ENCODE data around the gene NRG3.

The NRG3 gene

DNA sequence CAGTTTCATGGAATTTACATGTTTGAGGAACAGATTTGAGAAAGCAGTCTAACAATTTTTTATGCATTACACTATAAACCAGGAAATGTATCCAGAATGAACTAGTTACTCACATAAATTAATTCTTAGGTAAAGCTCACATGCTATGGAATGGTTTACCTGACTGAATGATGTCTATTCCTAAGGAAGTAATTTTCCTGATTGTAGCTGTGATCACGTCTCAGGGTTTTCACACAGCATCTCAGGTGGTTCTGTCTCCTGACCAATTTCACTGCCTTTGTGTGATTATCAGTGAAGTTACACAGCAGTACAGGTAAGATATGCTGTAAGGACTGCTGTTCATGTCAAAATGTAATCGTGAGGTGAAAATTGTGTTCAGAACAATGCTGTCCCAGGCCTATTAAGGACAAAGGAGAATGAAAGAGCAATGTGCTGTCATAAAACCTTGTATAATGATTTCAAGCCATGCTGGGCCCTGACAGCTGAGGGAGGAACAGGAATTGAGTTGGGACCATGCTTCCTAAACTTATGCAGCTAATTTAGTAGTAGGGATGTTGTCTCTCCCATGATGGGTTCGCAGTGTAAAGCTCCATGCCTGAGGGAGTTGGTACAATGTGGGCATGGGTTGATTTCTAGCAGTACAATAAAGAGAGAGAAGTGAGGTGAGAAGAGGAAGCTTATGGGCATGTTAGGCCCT is 631.8 kb downstream of the NRG3 start:
- no peak for DNase-seq

DNA sequence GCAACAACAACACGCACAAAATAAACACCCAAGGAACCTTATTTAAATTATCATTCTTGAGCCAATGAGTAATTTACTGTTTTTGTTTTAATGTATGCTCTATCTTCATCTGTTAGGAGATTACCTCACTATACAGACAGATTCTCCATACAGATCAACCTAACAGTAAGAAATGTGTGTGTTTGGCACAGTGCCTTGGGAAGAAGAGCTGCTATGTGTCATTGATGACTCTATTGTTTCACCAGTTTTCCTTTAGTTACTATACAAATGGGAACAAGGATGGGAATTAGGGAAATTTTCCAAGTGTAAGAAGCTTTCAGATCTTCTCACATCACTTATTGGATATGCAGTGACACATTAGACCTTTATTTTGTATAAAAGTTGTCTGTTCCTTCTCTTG is 640.3 kb downstream of the NRG3 start:
- no peak for DNase-seq

DNA sequence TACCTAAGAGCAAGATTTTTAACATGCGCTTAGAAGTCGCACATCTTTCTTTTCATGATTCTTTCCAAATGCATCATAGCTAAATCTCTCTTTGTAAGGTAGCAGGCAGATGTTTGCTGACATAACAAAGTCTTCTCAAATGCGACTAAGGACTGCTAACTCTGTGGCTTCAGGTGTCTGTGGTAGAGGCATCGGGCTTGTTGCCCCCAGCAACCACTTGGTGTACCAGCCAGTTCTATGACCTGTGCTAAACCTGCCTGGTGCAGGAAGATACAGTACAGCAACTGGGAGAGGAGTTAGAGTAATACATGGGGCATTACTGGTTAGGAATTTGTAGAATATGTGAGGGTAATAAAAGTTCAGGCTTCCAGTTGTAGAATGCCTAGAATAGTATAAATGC is 654.1 kb downstream of the NRG3 start:
- no peak for DNase-seq

DNA sequence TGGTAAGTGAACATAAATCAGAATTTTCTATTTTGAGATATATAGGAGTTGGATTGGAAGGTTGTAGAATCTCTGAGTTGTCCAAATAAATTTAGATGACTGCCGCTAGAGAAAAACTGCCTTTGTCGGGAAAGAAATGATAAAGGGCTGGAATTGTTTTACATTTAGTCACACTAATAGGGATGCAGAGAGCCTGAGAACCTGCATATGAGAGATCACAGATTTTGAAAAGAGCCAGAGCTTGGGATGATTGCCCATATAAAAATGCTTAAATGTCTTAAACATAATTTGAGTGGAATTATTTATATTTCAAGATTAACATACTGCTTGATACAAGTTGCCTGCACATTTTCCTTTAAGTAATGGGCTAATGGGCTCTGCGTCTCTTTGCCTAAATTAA is 660.5 kb downstream of the NRG3 start:
- DNase-seq, result no peak

DNA sequence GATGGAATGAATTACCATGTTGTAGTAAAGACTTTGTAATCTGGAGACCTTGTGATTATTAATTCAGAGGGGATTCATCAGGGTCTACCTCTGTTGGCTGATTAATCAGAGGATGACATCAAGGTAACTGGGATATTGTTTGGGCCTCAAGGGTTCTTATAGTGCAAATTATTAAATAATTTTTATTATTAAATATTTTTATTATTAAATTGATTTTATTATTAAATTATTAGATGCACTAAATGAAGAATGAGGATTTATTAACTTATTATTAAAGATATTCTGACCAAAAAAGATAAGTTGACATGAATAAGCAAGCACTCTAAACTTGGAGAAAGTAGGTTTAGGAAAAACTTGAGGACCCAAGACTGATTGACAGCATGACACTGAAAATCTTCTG is 661.7 kb downstream of the NRG3 start:
- DNase-seq, result no peak

DNA sequence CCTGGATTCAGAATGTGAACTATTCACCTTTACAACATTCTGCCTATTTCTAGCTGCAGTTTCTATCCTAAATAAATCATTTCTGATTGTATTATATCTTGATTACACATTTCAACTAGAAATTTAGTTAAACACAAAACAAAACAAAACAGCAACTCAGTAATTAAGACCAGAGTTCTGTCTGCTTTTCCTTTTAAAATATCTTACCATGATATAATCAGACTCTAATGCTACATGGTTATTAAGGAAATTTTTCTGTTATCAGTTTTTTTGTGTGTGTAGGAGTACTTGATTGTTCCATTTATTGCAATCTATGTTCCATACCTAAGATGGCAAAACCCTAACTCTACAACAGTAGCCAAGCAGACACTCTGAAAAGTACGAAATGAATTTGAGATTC is 663.3 kb downstream of the NRG3 start:
- no peak for DNase-seq

DNA sequence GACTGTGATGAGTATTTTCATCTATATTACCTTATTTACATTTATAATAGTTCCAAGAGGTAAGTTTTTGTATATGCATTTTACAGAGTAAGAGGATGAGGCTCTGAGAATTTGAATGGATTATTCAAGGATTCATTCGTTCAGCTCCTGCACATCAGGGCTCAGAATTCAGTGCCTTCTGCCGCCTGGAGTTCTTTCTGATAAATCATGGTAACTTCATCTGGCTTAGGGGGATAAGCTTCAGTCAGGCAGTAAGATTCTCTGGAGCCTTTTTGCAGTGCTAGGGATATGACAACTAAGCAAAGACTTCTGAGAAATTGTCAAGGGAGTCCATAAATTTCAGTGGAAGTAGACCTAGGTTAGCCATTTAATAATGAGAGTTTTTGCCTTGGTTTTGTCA is 668.6 kb downstream of the NRG3 start:
- no peak for DNase-seq

DNA sequence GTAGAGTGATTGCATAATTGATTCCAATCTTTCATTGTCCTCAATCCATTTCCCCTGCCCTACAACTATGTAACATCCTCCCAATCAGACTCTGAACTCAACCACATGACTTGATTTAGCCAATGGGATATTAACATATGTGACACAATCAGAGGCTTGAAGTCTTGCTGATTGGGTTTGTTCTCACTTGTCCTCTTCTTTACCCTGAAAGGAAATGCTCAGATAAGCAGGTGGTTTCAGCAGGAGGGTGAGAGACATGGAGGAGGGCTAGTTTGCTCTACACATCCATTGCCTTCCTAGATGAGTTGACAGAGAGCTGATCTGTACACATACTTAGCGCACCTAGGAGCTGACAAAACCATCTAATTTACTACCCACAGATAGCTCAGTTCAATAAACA is 669.4 kb downstream of the NRG3 start:
- DNase-seq, result no peak

DNA sequence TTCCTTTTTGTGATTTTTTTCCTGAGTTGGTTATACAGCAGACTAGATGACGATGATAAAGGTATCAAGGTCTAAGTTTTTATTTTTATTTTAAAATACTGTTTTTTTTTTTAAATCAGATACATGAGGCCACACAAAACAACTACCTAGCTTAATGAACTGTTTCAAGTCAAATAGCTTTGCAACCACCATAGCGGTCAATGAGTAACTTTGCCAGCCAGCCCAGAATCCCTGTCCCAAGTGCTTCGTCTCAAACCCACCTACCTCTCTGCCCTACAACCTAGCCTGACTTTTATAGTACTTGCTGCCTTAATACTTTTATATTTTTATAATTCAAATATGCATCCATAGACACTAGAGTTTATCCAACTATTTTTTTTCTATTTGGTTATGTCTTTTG is 676.5 kb downstream of the NRG3 start:
- DNase-seq, result peak; percentile 43

DNA sequence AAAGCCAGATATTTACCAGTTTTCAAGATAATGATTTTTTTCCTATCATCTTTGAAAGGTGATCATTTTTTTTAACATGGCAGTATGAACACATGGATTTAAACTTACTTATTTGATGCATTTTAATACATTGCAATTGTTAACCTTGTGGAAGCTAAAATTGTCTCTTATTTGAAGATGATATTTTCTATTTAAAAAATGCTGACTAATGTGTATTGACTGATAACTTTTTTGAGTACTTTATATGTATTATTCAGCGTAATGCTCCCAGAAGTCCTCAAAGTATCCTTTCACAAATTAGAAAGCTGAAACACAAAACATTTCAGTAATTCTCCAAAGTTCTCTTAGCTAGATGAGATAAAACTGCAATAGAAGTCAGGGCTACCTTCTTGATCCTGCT is 677.3 kb downstream of the NRG3 start:
- DNase-seq, result no peak

DNA sequence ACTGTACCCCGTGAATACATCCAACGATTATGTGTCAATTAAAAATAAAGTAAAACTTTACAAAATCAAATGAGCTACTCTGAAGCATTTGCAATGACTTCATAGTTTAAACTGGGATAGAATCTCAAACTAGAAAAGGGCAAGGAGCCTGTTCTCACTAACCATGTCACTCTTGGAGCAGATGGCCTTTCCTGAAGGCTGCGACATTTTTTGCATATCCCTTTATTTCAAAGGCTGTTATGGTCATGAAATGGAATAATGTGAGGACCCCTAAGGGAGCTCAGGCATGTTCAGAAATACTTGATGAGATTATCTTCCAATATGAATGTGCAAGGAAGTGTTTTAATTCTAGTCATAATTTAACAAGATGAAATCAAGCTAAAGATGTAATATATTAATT is 679.4 kb downstream of the NRG3 start:
- DNase-seq, result no peak

DNA sequence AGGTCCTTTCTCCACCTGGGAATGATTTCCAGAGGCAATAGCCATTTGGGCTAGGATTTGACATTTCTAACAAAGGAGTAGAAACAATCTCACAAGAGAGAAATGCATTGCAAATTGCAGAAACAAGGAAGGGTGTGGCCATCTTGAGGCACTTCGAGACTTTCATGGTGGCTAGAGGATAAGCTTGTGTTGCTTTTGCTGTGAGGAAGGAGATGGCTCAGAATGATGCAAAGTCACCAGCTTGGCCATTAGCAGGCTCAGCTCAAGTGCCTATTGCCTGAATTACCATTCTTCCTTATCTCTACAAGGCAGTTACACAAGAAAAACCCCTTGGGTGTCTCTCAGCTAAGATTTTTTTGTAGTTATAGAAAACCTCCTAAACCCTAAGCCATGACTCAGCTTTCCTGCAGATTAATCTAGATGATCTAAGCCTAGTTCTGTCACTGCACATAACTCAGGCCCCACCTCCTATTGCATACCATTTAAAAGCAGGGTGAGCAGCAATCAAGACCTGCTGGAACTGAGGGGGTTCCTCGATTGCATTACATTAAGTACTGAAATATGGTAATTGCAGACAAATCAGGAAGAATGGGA is 683.1 kb downstream of the NRG3 start:
- no peak for DNase-seq

DNA sequence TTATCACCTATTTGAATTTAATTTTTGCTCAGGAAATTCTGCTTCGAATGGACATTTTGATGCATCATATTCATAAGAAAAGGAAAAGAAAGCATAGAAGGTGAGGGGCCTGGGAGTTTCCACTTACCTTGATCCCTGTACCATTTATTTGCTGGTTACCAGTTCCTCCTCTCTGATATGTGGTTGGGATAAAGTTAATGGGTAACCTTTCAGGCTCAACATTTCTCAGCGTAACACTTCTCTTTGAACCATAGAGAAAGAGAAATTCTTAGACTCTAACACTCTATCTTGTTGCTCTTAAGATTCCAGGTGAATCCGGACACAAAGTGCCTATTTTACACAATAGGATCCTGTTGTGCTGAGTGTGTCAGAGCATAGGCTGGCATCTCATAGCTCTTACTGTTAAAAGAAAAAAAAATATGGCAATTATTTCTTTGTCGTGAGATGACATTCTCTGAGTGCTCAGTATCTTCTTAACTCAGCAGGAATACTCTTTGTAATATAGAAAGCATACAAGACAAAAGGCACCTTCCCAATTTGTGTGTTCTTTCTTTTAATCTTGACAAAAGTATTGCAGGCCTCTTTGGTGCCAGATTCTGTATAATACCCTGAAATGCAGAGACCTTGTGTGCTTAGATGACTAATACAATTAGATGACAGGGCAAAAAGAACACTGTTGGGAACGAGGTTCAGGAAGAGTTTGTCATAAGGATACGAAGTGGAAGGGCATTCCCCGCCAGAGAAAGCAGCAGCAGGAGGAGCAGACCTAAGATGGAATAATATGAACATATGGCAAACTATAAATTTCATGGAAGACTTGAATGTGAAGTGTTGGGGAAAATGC is 689.6 kb downstream of the NRG3 start:
- DNase-seq, result no peak

DNA sequence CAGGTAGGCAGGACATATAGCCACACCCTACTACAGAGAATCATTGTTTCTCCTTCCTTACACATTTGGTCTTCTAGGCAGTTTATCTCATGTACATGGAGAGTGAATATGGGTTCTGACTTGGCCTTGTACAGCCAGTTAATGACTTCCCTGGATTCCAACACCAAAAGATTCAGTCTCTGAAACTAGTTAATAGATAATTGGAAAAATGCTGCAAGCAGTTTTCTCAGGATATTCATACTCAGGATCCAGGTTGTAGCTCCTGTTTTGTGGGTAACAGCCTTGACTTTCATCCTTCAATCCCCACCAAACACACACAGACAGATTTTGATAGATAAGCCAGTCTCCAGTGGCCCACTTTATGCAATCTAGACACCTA is 690.2 kb downstream of the NRG3 start:
- no peak for DNase-seq

DNA sequence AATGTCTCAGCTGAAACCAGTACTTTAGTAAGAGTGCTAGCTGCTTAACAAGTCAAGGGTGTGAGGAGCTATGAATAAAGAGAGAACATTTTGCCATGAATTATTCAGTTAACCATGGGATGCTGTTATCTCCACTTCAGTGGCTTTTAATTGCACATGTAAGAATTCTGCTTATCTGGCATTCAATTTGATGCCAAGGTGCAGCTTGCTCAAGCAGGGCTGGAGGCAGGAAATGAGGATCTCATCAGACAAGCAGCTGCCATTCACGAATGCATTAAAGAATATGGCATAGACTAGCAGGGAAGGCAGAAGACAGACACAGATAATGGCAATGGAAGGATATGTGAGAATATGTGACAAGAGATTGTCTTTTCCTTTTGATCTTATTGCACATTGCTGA is 697.8 kb downstream of the NRG3 start:
- peak; percentile 32 for DNase-seq

DNA sequence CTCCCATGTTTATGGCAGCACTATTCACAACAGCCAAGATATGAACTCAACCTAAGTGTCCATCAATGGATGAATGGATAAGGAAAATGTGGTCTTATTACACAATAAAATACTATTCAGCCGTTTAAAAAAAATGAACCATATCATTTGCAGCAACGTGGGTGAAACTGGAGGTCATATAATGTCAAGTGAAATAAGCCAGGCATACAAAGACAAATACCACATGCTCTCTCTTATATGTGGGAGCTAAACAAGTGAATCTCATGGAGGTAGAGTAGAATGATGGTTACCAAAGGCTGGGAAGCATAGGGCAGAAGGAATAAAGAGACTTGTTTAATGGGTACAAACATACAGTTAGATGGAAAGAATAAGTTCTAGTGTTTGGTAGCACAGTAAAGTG is 699.1 kb downstream of the NRG3 start:
- peak; percentile 22 for DNase-seq

DNA sequence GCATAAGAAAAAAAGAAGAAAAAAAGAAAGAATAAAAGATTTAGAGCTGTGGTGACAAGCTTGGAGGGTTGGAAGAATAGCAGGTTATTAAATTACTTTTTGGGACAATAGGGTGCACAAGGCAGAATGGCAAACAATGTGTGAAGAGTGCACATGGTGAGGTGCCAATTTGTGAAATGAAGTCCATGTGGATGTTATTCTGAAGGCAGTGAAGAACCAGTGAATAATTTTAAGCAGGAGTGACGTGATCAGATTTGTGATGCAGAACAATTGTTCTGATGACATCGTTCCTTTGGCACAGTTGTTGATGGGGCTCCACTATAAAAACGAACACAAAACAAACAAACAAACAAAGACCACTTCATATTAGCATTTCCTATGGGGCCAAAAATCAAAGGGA is 700.3 kb downstream of the NRG3 start:
- DNase-seq, result no peak

DNA sequence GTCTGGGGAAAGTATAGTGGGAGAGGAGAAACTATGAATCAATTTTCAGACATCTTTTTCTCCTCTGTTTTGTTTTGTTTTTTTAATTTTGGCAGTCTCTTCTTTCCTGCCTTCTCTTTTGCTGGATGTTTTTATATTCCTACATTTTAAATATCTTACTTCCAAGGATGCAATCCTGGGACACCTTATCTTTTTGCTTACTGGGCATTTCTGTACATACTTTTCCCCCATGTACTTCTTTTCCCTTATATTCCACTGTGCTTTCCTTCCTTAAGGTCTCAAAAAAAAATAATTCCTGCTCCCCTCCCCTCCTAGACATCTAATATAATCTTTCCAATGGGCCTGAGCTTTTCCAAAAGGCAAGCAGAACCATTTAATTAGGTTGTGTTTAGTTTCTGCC is 701.1 kb downstream of the NRG3 start:
- DNase-seq, result no peak

DNA sequence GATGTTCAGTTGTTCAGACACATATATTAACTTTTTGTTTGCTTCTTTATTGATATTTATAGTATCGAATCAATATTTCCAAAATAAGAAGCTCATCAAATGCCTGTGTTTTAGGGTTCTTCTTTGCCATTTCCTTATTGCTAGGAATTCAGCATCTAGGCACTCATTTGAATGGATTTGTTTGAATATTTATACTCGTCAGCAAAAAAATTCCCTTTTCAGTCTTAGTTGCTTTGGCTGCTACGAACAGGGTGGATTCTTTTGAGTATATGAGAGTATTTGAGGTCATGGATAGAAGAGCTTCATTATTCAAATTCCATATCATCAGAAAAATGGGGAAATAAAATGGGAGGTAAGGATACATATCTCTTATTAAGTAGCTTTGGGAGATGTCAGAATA is 706.9 kb downstream of the NRG3 start:
- DNase-seq, result no peak

DNA sequence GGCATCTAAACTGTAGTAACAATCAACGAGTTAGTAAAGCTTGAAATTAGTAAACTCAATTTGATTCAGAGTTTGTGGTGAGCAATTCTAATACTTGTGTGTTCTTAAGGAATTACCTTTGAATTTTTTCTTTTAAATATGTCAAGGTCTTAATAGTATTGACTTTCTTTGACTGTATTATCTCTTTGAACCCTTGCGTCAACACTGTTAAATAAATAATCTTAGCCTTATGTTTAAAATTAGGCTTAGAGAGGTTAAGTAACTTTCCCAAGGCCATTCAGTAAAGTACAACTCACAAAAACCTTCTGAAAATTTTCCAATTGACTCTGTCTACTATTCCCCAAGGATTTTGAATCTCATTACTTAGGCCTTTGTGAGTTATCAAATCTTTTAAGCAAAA is 716.4 kb downstream of the NRG3 start:
- DNase-seq, result no peak

DNA sequence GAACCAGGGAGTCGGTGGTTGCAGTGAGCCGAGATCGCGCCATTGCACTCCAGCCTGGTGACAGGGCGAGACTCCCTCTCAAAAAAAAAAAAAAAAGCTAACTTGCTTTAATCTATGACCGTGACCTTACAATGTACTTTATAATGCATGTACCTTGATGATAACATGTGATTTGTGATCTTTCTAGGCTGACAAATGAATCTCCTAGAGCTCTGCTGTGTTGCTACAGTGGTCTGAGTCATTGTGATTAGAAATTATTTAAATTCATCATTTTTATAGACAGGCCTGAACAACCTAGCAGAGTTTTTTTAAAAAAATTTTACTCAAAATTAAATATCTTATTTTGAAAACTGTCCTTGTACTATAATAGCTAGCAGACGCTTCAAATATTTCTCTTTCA is 722.8 kb downstream of the NRG3 start:
- DNase-seq, result no peak

DNA sequence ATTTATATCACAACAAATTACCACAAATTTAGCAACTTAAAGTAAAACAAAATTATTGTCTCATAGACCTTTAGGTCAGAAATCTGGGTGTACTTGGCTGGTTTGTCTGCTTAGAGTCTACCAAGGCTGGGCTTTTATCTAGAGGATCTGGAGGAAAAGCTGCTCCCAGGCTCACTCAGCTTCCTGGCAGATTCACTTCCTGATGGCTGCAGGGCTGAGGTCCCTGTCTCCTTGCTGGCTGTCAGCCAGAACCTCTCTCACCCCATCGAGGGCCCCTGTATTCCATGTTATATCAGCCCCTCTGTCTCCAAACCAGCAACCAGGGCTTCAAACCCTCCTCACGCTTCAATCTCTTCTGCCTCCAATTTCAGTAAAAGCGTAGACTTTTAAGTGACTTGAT is 734.9 kb downstream of the NRG3 start:
- DNase-seq, result no peak

DNA sequence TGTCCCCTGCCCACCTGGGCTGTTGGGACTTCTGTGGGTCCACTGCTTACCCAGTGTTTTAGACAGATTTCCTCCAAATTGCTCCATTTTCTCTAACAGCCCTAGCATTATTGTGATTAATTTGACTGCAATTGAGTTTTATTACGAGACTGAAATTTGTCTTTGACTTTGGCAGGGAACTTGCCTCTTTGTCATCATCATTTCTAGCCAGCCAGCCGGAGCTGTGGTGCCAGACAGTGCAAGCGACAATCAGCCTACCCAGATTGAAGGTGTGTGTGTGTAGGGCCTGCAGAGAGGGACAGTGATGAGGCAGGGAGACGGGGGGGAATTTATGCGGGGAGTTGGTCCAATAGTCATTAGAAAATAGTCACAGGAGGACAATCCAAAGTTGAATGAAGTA is 743.0 kb downstream of the NRG3 start:
- no peak for DNase-seq

DNA sequence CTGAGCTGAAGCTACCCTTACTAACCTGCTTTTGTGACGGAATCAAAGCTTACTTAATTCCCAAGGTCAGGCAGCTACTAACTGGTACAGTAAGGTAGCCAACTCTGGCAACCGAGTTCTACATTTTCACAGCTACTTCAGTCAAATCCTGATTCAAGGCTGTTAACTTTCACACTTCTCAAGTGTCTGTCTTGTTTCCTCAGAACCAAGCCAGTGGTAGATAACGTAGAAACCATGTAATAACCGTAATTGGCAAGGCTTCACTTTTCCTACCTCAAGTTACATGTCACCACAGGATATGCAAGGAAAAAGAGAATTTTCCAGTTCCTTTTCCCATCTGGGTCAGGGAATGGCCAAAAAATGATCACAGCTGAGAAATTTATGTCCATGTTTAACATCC is 746.7 kb downstream of the NRG3 start:
- no peak for DNase-seq

DNA sequence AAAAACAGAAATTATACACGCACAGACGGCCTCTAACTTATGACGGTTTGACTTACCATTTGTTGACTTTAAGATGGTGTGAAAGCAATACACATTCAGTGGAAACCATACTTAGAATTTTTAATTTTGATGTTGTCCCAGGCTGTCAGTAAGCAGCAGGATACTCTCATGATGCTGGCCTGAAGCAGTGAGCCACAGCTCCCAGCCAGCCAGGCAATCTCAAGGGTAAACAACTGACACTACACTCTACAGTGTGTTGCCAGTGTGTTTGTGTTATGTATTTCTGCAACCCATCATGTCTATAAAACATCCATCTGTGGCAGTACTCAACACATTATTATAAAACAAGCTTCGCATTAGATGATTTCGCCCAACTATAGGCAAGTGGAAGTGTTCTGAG is 747.5 kb downstream of the NRG3 start:
- DNase-seq, result no peak

All from kidney glomerular epithelial cell (primary cell).